GM12878 (cell line): Measurements from ENCODE around the gene RAP1GDS1. TPM values are rescaled to one million over a fixed set of nuclear protein-coding genes. Genes with fewer than 3 reads are reported as not detected.

Experiments
- ATAC-seq: fragments of 200-7000 bp; cut with Tn5 transposase; 3 replicates; pipeline ENCODE4 v1.9.1; 2020; ENCODE audit warnings: mild to moderate bottlenecking, moderate library complexity
- BruUV-seq: library from RNA; stranded (reverse); fragments of 400-500 nt; replicated peaks from 2 replicates; lab custom pipeline; 2021; lab: Mats Ljungman, UMichigan
- CTCF ChIA-PET: fragments of 300-600 bp; sonication (Branson Sonifier 250); formaldehyde crosslinking; extraction: SDS; loops from one replicate; lab custom pipeline; 2021; ENCODE audit warnings: inconsistent platforms; lab: Yijun Ruan, JAX
- POLR2A ChIA-PET: fragments of 350-600 bp; formaldehyde crosslinking; extraction: SDS; loops from one replicate; lab custom pipeline; 2021; ENCODE audit warnings: inconsistent platforms; lab: Charles Lee
- RAD21 ChIA-PET: fragments of 300-600 bp; sonication (Branson Sonifier 250); formaldehyde crosslinking; loops from one replicate; lab custom pipeline; 2023; ENCODE audit warnings: antibody characterized with exemption; ENCODE audit not compliant: unreplicated experiment; lab: Charles Lee
- SMC1A ChIA-PET: fragments of 300-600 bp; sonication (Branson Sonifier 250); formaldehyde crosslinking; loops from one replicate; lab custom pipeline; 2023; ENCODE audit not compliant: unreplicated experiment, uncharacterized antibody; lab: Charles Lee
- DNase-seq: peaks from one replicate; pipeline ENCODE4 v3.0.0-alpha.2; 2011; ENCODE audit warnings: low read depth, low spot score
- FAIRE-seq: peaks from 3 replicates; lab custom pipeline; 2011; peaks lifted over from hg19 to GRCh38; lab: Jason Lieb, UNC
- H2AFZ ChIP-seq: 2 replicates; pipeline ENCODE4 v1.6.0; 2011; ENCODE audit warnings: low read depth, low read length, control low read depth; ENCODE audit not compliant: control insufficient read depth
- H3K27ac ChIP-seq: 2 replicates; pipeline ENCODE4 v1.5.1; 2011; ENCODE audit warnings: control low read depth; ENCODE audit not compliant: control insufficient read depth, insufficient read depth
- H3K27me3 ChIP-seq, 2 experiments: replicated peaks in 1 of 2; 2 replicates each; pipeline versions ENCODE4 v1.6.0 to v1.6.1; 2011; ENCODE audit warnings: low read length in 1 of 2; ENCODE audit not compliant: control insufficient read depth in 2 of 2, insufficient read depth in 2 of 2
- H3K36me3 ChIP-seq, 2 experiments: 2 replicates each; pipeline ENCODE4 v1.5.1; 2011; ENCODE audit warnings: low read length in 1 of 2; ENCODE audit not compliant: control insufficient read depth in 2 of 2, insufficient read depth in 2 of 2
- H3K4me1 ChIP-seq: 2 replicates; pipeline ENCODE4 v1.6.1; 2011; ENCODE audit warnings: mild to moderate bottlenecking, low read length, moderate library complexity, mixed read lengths; ENCODE audit not compliant: control insufficient read depth, insufficient read depth
- H3K4me2 ChIP-seq: 2 replicates; pipeline ENCODE4 v1.6.0; 2011; ENCODE audit warnings: control low read depth; ENCODE audit not compliant: control insufficient read depth, insufficient read depth
- H3K4me3 ChIP-seq: fragments of 200-600 bp; sonication (generic); 2 replicates; pipeline ENCODE4 v1.5.1; 2016
- H3K79me2 ChIP-seq: 2 replicates; pipeline ENCODE4 v1.6.0; 2011; ENCODE audit warnings: low read length; ENCODE audit not compliant: control insufficient read depth, insufficient read depth
- H3K9ac ChIP-seq: 2 replicates; pipeline ENCODE4 v1.8.0; 2011; ENCODE audit warnings: low read length, control low read depth, mixed read lengths; ENCODE audit not compliant: control insufficient read depth, insufficient read depth
- H3K9me3 ChIP-seq: replicated peaks from 3 replicates; pipeline ENCODE4 v1.5.1; 2011; ENCODE audit warnings: mild to moderate bottlenecking, low read length; ENCODE audit not compliant: control insufficient read depth, insufficient read depth
- H4K20me1 ChIP-seq: 2 replicates; pipeline ENCODE4 v1.6.0; 2011; ENCODE audit not compliant: control insufficient read depth, insufficient read depth
- ASH2L ChIP-seq: fragments of 300-600, 200-600 bp; sonication (generic); IDR thresholded peaks from 2 replicates; pipeline ENCODE4 v1.6.1; 2017; ENCODE audit warnings: low read depth, mild to moderate bottlenecking, borderline replicate concordance
- ATF2 ChIP-seq: IDR thresholded peaks from 2 replicates; pipeline ENCODE4 v1.6.1; 2012; ENCODE audit warnings: low read length, inconsistent platforms
- BMI1 ChIP-seq: fragments of 450-650 bp; IDR thresholded peaks from 2 replicates; pipeline ENCODE4 v1.6.1; 2016; ENCODE audit warnings: mild to moderate bottlenecking, moderate library complexity, borderline replicate concordance
- CUX1 ChIP-seq: IDR thresholded peaks from 2 replicates; pipeline ENCODE4 v1.6.1; 2012; ENCODE audit warnings: improper control_type of control experiment, low read depth, low read length; ENCODE audit not compliant: insufficient replicate concordance
- EGR1 ChIP-seq, 2 experiments: IDR thresholded peaks; 1 replicate in 1 of 2; 2 replicates in 1 of 2; pipeline ENCODE4 v1.6.1; 2011 to 2012; ENCODE audit warnings: low read depth in 2 of 2, low read length in 2 of 2, borderline replicate concordance in 1 of 2, mild to moderate bottlenecking in 1 of 2, moderate library complexity in 1 of 2
- ELK1 ChIP-seq: IDR thresholded peaks from 2 replicates; pipeline ENCODE4 v1.6.1; 2012; ENCODE audit warnings: low read depth, low read length, improper control_type of control experiment
- GABPA ChIP-seq: IDR thresholded peaks from 2 replicates; pipeline ENCODE4 v1.6.1; 2014; ENCODE audit warnings: antibody characterized with exemption, low read depth, mild to moderate bottlenecking, inconsistent platforms
- NFIC ChIP-seq: IDR thresholded peaks from 2 replicates; pipeline ENCODE4 v1.6.1; 2012; ENCODE audit warnings: low read depth, mild to moderate bottlenecking, inconsistent platforms, low read length, moderate library complexity
- PML ChIP-seq: IDR thresholded peaks from 2 replicates; pipeline ENCODE4 v1.6.1; 2012; ENCODE audit warnings: low read length, inconsistent platforms
- POLR2AphosphoS5 ChIP-seq: IDR thresholded peaks from 2 replicates; pipeline ENCODE4 v1.6.1; 2011; ENCODE audit warnings: mild to moderate bottlenecking, low read length, inconsistent platforms
- SIN3A ChIP-seq: IDR thresholded peaks from 2 replicates; pipeline ENCODE4 v1.6.1; 2012; ENCODE audit warnings: low read depth, low read length, improper control_type of control experiment
- SMAD1 ChIP-seq: fragments of 450-650 bp; IDR thresholded peaks from 2 replicates; pipeline ENCODE4 v1.6.1; 2018; ENCODE audit warnings: mild to moderate bottlenecking, low read depth; ENCODE audit not compliant: partially characterized antibody
- SP1 ChIP-seq: IDR thresholded peaks from one replicate; pipeline ENCODE4 v1.6.1; 2011; ENCODE audit warnings: low read depth, low read length
- SPI1 ChIP-seq: IDR thresholded peaks from 2 replicates; pipeline ENCODE4 v1.6.1; 2011; ENCODE audit warnings: low read depth, mild to moderate bottlenecking, low read length, moderate library complexity, borderline replicate concordance; ENCODE audit not compliant: insufficient read depth
- SUZ12 ChIP-seq: fragments of 200-600 bp; sonication (generic); IDR thresholded peaks from one replicate; pipeline ENCODE4 v1.6.1; 2018; ENCODE audit warnings: antibody characterized with exemption, mild to moderate bottlenecking; ENCODE audit not compliant: unreplicated experiment
- TARDBP ChIP-seq: IDR thresholded peaks from 2 replicates; pipeline ENCODE4 v1.6.1; 2016; ENCODE audit warnings: borderline replicate concordance
- TBL1XR1 ChIP-seq: IDR thresholded peaks from 2 replicates; pipeline ENCODE4 v1.6.1; 2012; ENCODE audit warnings: low read depth, low read length, improper control_type of control experiment
- WRNIP1 ChIP-seq: IDR thresholded peaks from 2 replicates; pipeline ENCODE4 v1.6.1; 2011; ENCODE audit warnings: low read depth, low read length, improper control_type of control experiment, borderline replicate concordance
- WGBS: methylation state at CpG from one replicate; pipeline ENCODE4 v1.1.6; 2016; ENCODE audit warnings: low lambda C conversion rate; ENCODE audit not compliant: insufficient replicate concordance, insufficient coverage; ENCODE audit errors: missing lambda C conversion rate; 5-methylcytosine and 5-hydroxymethylcytosine counted together
- in situ Hi-C: fragments of 300-500 bp; cut with MboI; formaldehyde crosslinking; loops from 9 replicates; pipeline ENCODE4 v1.14.3; 2018; ENCODE audit warnings: mixed read lengths
- intact Hi-C: fragments of 100-400 bp; cut with micrococcal nuclease; formaldehyde crosslinking; loops from one replicate; pipeline ENCODE4 v1.14.2; 2022; ENCODE audit not compliant: unreplicated experiment
- polyA plus RNA-seq, 11 experiments: library from polyadenylated mRNA; depleted of rRNA in 4 of 11; unstranded in 6 of 11; stranded (reverse) in 5 of 11; fragments of >200 nt; fragmentation: Nextera tagmentation in 4 of 11; fragmentation: Illumina TruSeq in 1 of 11; extraction: Ambion mirVana in 4 of 11; extraction: Trizol in 1 of 11; gene quantifications; 1 replicate in 1 of 11; 2 replicates in 10 of 11; pipeline versions ENCODE4 v1.2.1 to v1.2.3, GENCODE V29; 2011 to 2016; ENCODE audit warnings: inconsistent platforms in 2 of 11, missing spikeins in 2 of 11, low read depth in 1 of 11
- total RNA-seq, 4 experiments: library from RNA; depleted of rRNA in 3 of 4; stranded (reverse); fragments of >200 nt in 3 of 4; fragmentation: Illumina TruSeq in 1 of 4; extraction: Trizol in 1 of 4; gene quantifications; 2 replicates each; pipeline versions ENCODE4 v1.2.1 to v1.2.3, GENCODE V29; 2013 to 2021

The RAP1GDS1 gene
- total and polyA plus RNA-seq, 10 of the 15 experiments (the other 5 are each of a cell fraction or from before 2014, with no cell fraction given), result 12.0 to 30.5 (median 20.7) TPM

GRCh38 chr4:98481167-98481566, 220.0 kb downstream of the RAP1GDS1 start:
- Histone ChIP-seq H3K9me3 (no peaks in the 10 kb centered on the region), H3K4me2 (no peak overlapping the region), H3K27ac (no peak overlapping the region), H3K4me1 (peaks cover 9% of the 10 kb centered on the region), H2AFZ (no peak overlapping the region), H3K79me2 (no peaks in the 10 kb centered on the region), H3K4me3 (no peak overlapping the region), H3K27me3 (peaks cover 0 to 3% of the 10 kb centered on the region in 2 experiments; a peak in 1 of 4 replicates), H4K20me1 (no peaks in the 10 kb centered on the region)
- intact Hi-C loops (loop anchor here (5.0 kb wide), 2 partner anchors 121 to 181 kb away; no protein-coding TSS in a partner anchor), in situ Hi-C loops (no loop called here)
- SMC1A ChIA-PET, result interaction anchor here (0.6 to 4.7 kb wide), 17 partner anchors 9 to 181 kb away, joined by 3 to 37 read pairs (median 4); no protein-coding TSS in a partner anchor
- DNase-seq (no peak), ATAC-seq (no peak), FAIRE-seq (no peak)
- CTCF ChIA-PET, result interaction anchor here (1.0 to 4.0 kb wide), 4 partner anchors 10 to 924 kb away, joined by 3 to 25 read pairs (median 4); no protein-coding TSS in a partner anchor
- RAD21 ChIA-PET, result interaction anchor here (0.7 to 1.0 kb wide), 2 partner anchors 14 to 27 kb away, joined by 3 read pairs; no protein-coding TSS in a partner anchor
- 82% methylated on average over 3 of the region's 3 CpGs for WGBS
- POLR2A ChIA-PET, result interaction anchor here (1.6 kb wide), 1 partner anchor 11 kb away, joined by 3 read pairs; no protein-coding TSS in a partner anchor
- no TSS peak for BruUV-seq
- TF ChIP-seq EGR1 (IDR thresholded peaks at IDR 0.05; ENCODE audit: borderline replicate concordance in 1 of 2, low read depth in 2 of 2, low read length in 2 of 2) (no peak), BMI1 (no peak), ATF2 (no peak), SMAD1 (no peak), CUX1 (no peak), PML (no peak), GABPA (no peak), POLR2AphosphoS5 (no peak), TARDBP (no peak), ASH2L (no peak), TBL1XR1 (no peak), SUZ12 (no peak), ELK1 (no peak), NFIC (no peak), SIN3A (no peak), SPI1 (no peak), WRNIP1 (no peak), SP1 (no peak)
- TF ChIP-seq, all 136 proteins: peak for 0
- Histone ChIP-seq H3K9ac (no peak overlapping the region), H3K36me3 (no peaks in the 10 kb centered on the region)
